HEK293T (cell line): ENCODE data around the gene FNDC3B.

ENCODE experiments used
- ARNT ChIP-seq: fragments of 450-650 bp; IDR thresholded peaks from 2 replicates; pipeline ENCODE4 v1.6.1; 2017; ENCODE audit warnings: mild to moderate bottlenecking
- BHLHE40 ChIP-seq: fragments of 450-650 bp; IDR thresholded peaks from 2 replicates; pipeline ENCODE4 v1.6.1; 2016; ENCODE audit warnings: mild to moderate bottlenecking, moderate library complexity, borderline replicate concordance
- CTBP1 ChIP-seq: fragments of 450-650 bp; IDR thresholded peaks from 2 replicates; pipeline ENCODE4 v1.6.1; 2016; ENCODE audit warnings: borderline replicate concordance
- ELF4 ChIP-seq: fragments of 450-650 bp; IDR thresholded peaks from 2 replicates; pipeline ENCODE4 v1.6.1; 2017; ENCODE audit warnings: antibody characterized with exemption
- FOXA1 ChIP-seq: fragments of 450-650 bp; IDR thresholded peaks from 2 replicates; pipeline ENCODE4 v1.6.1; 2016; ENCODE audit warnings: mild to moderate bottlenecking
- FOXK2 ChIP-seq: fragments of 450-650 bp; IDR thresholded peaks from 2 replicates; pipeline ENCODE4 v1.6.1; 2016; ENCODE audit warnings: mild to moderate bottlenecking
- FOXM1 ChIP-seq: fragments of 450-650 bp; IDR thresholded peaks from 2 replicates; pipeline ENCODE4 v1.6.1; 2017; ENCODE audit warnings: mild to moderate bottlenecking, borderline replicate concordance
- HDGF ChIP-seq: fragments of 450-650 bp; IDR thresholded peaks from 2 replicates; pipeline ENCODE4 v1.6.1; 2017; ENCODE audit warnings: antibody characterized with exemption, borderline replicate concordance
- L3MBTL2 ChIP-seq: fragments of 450-650 bp; conservative IDR thresholded peaks from 2 replicates; pipeline ENCODE4 v1.6.1; 2016; ENCODE audit warnings: mild to moderate bottlenecking
- LEF1 ChIP-seq: fragments of 450-650 bp; IDR thresholded peaks from 2 replicates; pipeline ENCODE4 v1.6.1; 2017; ENCODE audit warnings: mild to moderate bottlenecking, borderline replicate concordance
- SP1 ChIP-seq: fragments of 450-650 bp; IDR thresholded peaks from 2 replicates; pipeline ENCODE4 v1.6.1; 2017
- TARDBP ChIP-seq: fragments of 450-650 bp; IDR thresholded peaks from 2 replicates; pipeline ENCODE4 v1.6.1; 2016
- ZNF384 ChIP-seq: fragments of 450-650 bp; IDR thresholded peaks from 2 replicates; pipeline ENCODE4 v1.6.1; 2016
- TF ChIP-seq, protein P1 (sequence below): fragments of 450-650 bp; IDR thresholded peaks from 2 replicates; pipeline ENCODE4 v1.6.1; 2016

DNA sequence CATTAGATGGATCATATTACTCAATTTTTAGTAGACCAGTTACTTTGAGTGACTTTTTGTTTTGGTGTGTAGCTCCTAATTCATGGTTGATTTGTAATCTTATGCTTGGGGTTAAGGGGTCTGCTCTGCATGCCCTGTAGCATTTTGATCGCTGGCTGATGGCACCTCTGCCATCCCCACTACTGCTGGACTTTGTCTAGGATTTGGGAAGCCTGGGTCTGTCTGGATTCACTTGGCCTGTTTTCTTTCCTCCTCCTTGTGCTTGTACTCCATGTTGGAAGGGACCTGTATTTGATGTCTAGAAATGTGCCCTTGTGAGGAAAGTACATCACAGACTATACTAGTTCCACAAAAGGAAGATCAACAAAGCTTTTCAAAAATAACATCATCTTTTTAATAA lies 154.1 kb downstream of the FNDC3B start:
- TF ChIP-seq, protein P1, sequence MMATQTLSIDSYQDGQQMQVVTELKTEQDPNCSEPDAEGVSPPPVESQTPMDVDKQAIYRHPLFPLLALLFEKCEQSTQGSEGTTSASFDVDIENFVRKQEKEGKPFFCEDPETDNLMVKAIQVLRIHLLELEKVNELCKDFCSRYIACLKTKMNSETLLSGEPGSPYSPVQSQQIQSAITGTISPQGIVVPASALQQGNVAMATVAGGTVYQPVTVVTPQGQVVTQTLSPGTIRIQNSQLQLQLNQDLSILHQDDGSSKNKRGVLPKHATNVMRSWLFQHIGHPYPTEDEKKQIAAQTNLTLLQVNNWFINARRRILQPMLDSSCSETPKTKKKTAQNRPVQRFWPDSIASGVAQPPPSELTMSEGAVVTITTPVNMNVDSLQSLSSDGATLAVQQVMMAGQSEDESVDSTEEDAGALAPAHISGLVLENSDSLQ, result no peak
- TF ChIP-seq TARDBP (no peak), ZNF384 (no peak), SP1 (no peak), CTBP1 (no peak), FOXA1 (no peak), L3MBTL2 (no peak), ELF4 (no peak), ARNT (no peak), HDGF (no peak), BHLHE40 (no peak), LEF1 (no peak), FOXM1 (no peak), FOXK2 (no peak)
